ENCODE data around the gene TP53TG5. TPM values are rescaled to one million over a fixed set of nuclear protein-coding genes. Genes with fewer than 3 reads are reported as not detected.

Gene TP53TG5
- under 0.01 TPM in 1 of 2 replicates, not detected in the other for total RNA-seq
- 0.14 TPM in 1 of 2 replicates, not detected in the other for polyA plus RNA-seq
- 0.25 and 0.83 TPM in 2 replicates for polyA plus RNA-seq (2012)
- 0.16 TPM in 1 of 2 replicates, not detected in the other for polyA minus RNA-seq (ENCODE audit: low replicate concordance)

DNA sequence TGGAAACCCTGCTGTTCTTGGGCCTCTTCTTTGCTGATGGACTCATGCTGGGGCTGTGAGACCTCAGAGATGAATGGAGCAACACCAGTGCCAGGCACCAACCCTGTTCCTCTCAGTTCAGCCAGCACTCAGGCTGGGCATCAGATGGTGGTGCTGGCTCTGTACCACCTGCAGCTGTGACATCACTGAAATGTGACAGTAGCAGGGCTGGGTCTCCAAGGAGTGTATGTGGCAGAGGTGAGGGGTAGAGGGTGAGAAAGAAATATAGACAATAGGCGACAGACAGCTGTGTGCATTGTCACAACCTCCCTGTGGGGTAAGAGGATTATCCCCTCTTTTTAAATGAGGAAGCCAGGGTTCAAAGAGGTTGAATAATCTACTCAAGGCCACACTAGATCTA lies at the start of gene TP53TG5:
Gene TP53TG5, minus strand, starts transcription at position 135 of the 400 bp plus-strand sequence. Its CDS starts 89 bp downstream, at position 46.
- peaks cover 1% of the 10 kb centered on the region for H3K4me1 ChIP-seq (ENCODE audit: control insufficient read depth, extremely low read depth, insufficient read depth, low read length)
- H3K4me3 ChIP-seq (replicated peaks in 1 of 4; ENCODE audit: control extremely low read depth in 1 of 4, insufficient read depth in 1 of 4, low read depth in 3 of 4, low read length in 4 of 4) = no peak within 1 kb of the TSS
- H3K9me3 ChIP-seq (ENCODE audit: control insufficient read depth, insufficient read depth, low read depth, low read length) = no peaks in the 10 kb centered on the region
- H3K27me3 ChIP-seq (ENCODE audit: control insufficient read depth, insufficient read depth, low read length) = no peaks in the 10 kb centered on the region
- DNase-seq (ENCODE audit: low read depth in 2 of 2) = no peak
- no peaks in the 10 kb centered on the region for H4K20me1 ChIP-seq (ENCODE audit: control insufficient read depth, extremely low read depth, insufficient read depth, low read length)
- no peak within 1 kb of the TSS for H2AFZ ChIP-seq (ENCODE audit: low read length)
- no peaks in the 10 kb centered on the region for H3K79me2 ChIP-seq (ENCODE audit: control insufficient read depth, insufficient read depth, low read length)
- no peaks in the 10 kb centered on the region for H3K36me3 ChIP-seq (ENCODE audit: control insufficient read depth, insufficient read depth, low read length)
- no peak for TF ChIP-seq EZH2 (IDR thresholded peaks at IDR 0.05; ENCODE audit: low read length, missing control alignments)
- TF ChIP-seq, protein P1, sequence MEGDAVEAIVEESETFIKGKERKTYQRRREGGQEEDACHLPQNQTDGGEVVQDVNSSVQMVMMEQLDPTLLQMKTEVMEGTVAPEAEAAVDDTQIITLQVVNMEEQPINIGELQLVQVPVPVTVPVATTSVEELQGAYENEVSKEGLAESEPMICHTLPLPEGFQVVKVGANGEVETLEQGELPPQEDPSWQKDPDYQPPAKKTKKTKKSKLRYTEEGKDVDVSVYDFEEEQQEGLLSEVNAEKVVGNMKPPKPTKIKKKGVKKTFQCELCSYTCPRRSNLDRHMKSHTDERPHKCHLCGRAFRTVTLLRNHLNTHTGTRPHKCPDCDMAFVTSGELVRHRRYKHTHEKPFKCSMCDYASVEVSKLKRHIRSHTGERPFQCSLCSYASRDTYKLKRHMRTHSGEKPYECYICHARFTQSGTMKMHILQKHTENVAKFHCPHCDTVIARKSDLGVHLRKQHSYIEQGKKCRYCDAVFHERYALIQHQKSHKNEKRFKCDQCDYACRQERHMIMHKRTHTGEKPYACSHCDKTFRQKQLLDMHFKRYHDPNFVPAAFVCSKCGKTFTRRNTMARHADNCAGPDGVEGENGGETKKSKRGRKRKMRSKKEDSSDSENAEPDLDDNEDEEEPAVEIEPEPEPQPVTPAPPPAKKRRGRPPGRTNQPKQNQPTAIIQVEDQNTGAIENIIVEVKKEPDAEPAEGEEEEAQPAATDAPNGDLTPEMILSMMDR (conservative IDR thresholded peaks at IDR 0.05 in 1 of 2, IDR thresholded peaks at IDR 0.05 in 1 of 2; ENCODE audit: low read depth in 1 of 2, low read length in 2 of 2) = no peak
- no peak within 1 kb of the TSS for H3K27ac ChIP-seq (ENCODE audit: insufficient read depth, low read length)
- no peak within 1 kb of the TSS for H3K4me2 ChIP-seq (ENCODE audit: extremely low read depth, insufficient read depth, low read length)
- no peak within 1 kb of the TSS for H3K9ac ChIP-seq (ENCODE audit: insufficient read depth, low read length)

GRCh38 chr20:45427236-45428149 lies 49.4 kb upstream of the TP53TG5 start:
- TF ChIP-seq, protein P1 (conservative IDR thresholded peaks at IDR 0.05 in 1 of 2, IDR thresholded peaks at IDR 0.05 in 1 of 2; ENCODE audit: low read depth in 1 of 2, low read length in 2 of 2) = no peak
- TF ChIP-seq EZH2 (IDR thresholded peaks at IDR 0.05; ENCODE audit: low read length, missing control alignments) = no peak
- H3K36me3 ChIP-seq (ENCODE audit: control insufficient read depth, insufficient read depth, low read length) = peaks cover 7% of the 10 kb centered on the region
- H3K4me1 ChIP-seq (ENCODE audit: control insufficient read depth, extremely low read depth, insufficient read depth, low read length) = no peaks in the 10 kb centered on the region
- no peaks in the 10 kb centered on the region for H4K20me1 ChIP-seq (ENCODE audit: control insufficient read depth, extremely low read depth, insufficient read depth, low read length)
- H3K4me3 ChIP-seq (replicated peaks in 1 of 4; ENCODE audit: control extremely low read depth in 1 of 4, insufficient read depth in 1 of 4, low read depth in 3 of 4, low read length in 4 of 4) = no peak overlapping the region
- no peak overlapping the region for H3K27ac ChIP-seq (ENCODE audit: insufficient read depth, low read length)
- no peaks in the 10 kb centered on the region for H3K79me2 ChIP-seq (ENCODE audit: control insufficient read depth, insufficient read depth, low read length)
- no peaks in the 10 kb centered on the region for H3K27me3 ChIP-seq (ENCODE audit: control insufficient read depth, insufficient read depth, low read length)
- no peak overlapping the region for H3K4me2 ChIP-seq (ENCODE audit: extremely low read depth, insufficient read depth, low read length)
- DNase-seq (ENCODE audit: low read depth in 2 of 2) = no peak
- H2AFZ ChIP-seq (ENCODE audit: low read length) = no peak overlapping the region
- H3K9me3 ChIP-seq (ENCODE audit: control insufficient read depth, insufficient read depth, low read depth, low read length) = no peaks in the 10 kb centered on the region
- H3K9ac ChIP-seq (ENCODE audit: insufficient read depth, low read length) = no peak overlapping the region

DNA sequence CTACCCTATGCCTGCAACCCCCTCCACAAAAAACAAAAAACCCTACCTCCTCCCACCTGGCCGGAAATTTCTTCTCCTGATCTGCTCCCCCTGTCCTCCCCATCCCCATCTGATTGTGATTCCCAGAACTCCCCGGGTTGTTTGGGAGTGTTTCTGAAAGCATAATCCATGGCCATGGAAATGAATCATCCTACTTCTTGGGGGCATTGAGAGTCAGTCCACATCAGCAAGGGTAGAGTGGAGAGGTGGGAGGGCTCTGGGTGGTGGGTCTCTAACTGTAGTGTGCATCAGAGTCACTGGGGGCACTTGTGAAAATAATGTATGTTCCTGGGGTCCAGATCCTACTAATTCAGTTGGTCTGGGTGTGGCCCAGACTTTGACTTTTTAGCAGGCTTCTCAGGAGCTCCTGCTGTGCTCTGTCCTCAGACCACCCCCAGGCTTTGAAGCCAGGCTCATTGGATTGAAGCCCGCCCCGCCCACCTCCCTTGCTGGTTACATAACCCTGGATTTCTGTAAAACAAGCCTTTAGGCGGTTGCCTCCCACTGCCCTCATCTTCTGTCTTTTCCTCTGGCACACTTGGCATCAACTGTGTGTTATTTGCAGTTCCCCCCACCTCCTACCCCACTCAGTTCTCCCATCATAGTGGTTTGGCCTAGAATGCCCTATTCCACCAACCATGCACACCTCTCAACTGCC lies 48.3 kb upstream of the TP53TG5 start:
- no peak for DNase-seq (ENCODE audit: low read depth in 2 of 2)
- Histone ChIP-seq H2AFZ (ENCODE audit: low read length) (no peak overlapping the region), H3K9ac (ENCODE audit: insufficient read depth, low read length) (no peak overlapping the region), H3K36me3 (ENCODE audit: control insufficient read depth, insufficient read depth, low read length) (peaks cover 7% of the 10 kb centered on the region), H3K9me3 (ENCODE audit: control insufficient read depth, insufficient read depth, low read depth, low read length) (no peaks in the 10 kb centered on the region), H4K20me1 (ENCODE audit: control insufficient read depth, extremely low read depth, insufficient read depth, low read length) (no peaks in the 10 kb centered on the region), H3K79me2 (ENCODE audit: control insufficient read depth, insufficient read depth, low read length) (no peaks in the 10 kb centered on the region), H3K27me3 (ENCODE audit: control insufficient read depth, insufficient read depth, low read length) (no peaks in the 10 kb centered on the region), H3K27ac (ENCODE audit: insufficient read depth, low read length) (no peak overlapping the region), H3K4me1 (ENCODE audit: control insufficient read depth, extremely low read depth, insufficient read depth, low read length) (no peaks in the 10 kb centered on the region), H3K4me3 (replicated peaks in 1 of 4; ENCODE audit: control extremely low read depth in 1 of 4, insufficient read depth in 1 of 4, low read depth in 3 of 4, low read length in 4 of 4) (no peak overlapping the region), H3K4me2 (ENCODE audit: extremely low read depth, insufficient read depth, low read length) (no peak overlapping the region)
- no peak for TF ChIP-seq EZH2 (IDR thresholded peaks at IDR 0.05; ENCODE audit: low read length, missing control alignments)
- TF ChIP-seq, protein P1 (conservative IDR thresholded peaks at IDR 0.05 in 1 of 2, IDR thresholded peaks at IDR 0.05 in 1 of 2; ENCODE audit: low read depth in 1 of 2, low read length in 2 of 2) = no peak

Measured in fibroblast of lung (primary cell).